ENCODE data around the gene EEFSEC.

EEFSEC gene

GRCh38 chr3:128394033-128394432 lies 240.8 kb downstream of the EEFSEC start:
- no peak overlapping the region for H3K4me3 ChIP-seq (ENCODE audit: low read length)
- TF ChIP-seq CTCF (conservative IDR thresholded peaks at IDR 0.05; ENCODE audit: low read depth, low read length) = no peak
- no peak for DNase-seq (ENCODE audit: low read depth)

GRCh38 chr3:128395046-128395445 lies 241.8 kb downstream of the EEFSEC start:
- no peak for DNase-seq (ENCODE audit: low read depth)
- no peak overlapping the region for H3K4me3 ChIP-seq (ENCODE audit: low read length)
- no peak for TF ChIP-seq CTCF (conservative IDR thresholded peaks at IDR 0.05; ENCODE audit: low read depth, low read length)

- H3K4me3 ChIP-seq (ENCODE audit: low read length) = no peak overlapping the region
- no peak for TF ChIP-seq CTCF (conservative IDR thresholded peaks at IDR 0.05; ENCODE audit: low read depth, low read length)
- no peak for DNase-seq (ENCODE audit: low read depth)
Measured at GRCh38 chr3:128395500-128396162, 242.3 kb downstream of the EEFSEC start.

GRCh38 chr3:128397484-128397883 lies 244.2 kb downstream of the EEFSEC start:
- TF ChIP-seq CTCF (conservative IDR thresholded peaks at IDR 0.05; ENCODE audit: low read depth, low read length) = no peak
- DNase-seq (ENCODE audit: low read depth) = no peak
- H3K4me3 ChIP-seq (ENCODE audit: low read length) = no peak overlapping the region

- TF ChIP-seq CTCF (conservative IDR thresholded peaks at IDR 0.05; ENCODE audit: low read depth, low read length) = no peak
- DNase-seq (ENCODE audit: low read depth) = no peak
- no peak overlapping the region for H3K4me3 ChIP-seq (ENCODE audit: low read length)
Measured at GRCh38 chr3:128398586-128398985, 245.3 kb downstream of the EEFSEC start.

GRCh38 chr3:128399221-128399915 lies 246.1 kb downstream of the EEFSEC start:
- TF ChIP-seq CTCF (conservative IDR thresholded peaks at IDR 0.05; ENCODE audit: low read depth, low read length) = no peak
- H3K4me3 ChIP-seq (ENCODE audit: low read length) = no peak overlapping the region
- no peak for DNase-seq (ENCODE audit: low read depth)

- DNase-seq (ENCODE audit: low read depth) = no peak
- H3K4me3 ChIP-seq (ENCODE audit: low read length) = no peak overlapping the region
- TF ChIP-seq CTCF (conservative IDR thresholded peaks at IDR 0.05; ENCODE audit: low read depth, low read length) = no peak
Measured at GRCh38 chr3:128400671-128401070, 247.4 kb downstream of the EEFSEC start.

Measured in retinal pigment epithelial cell (primary cell).